ENCODE measurements around the gene CDKN2B.

The CDKN2B gene

GRCh38 chr9:21994556-21995005 lies 14.5 kb downstream of the CDKN2B start, which contains the start of gene CDKN2B-AS1:
TSS of gene CDKN2B-AS1 (plus strand) at chr9:21994791.
- Histone ChIP-seq H3K9me3 (no peaks in the 10 kb centered on the region), H3K4me3 (ENCODE audit: low read depth in 1 of 2, low read length in 1 of 2) (peak within 1 kb of the TSS; percentile 71 to 79), H3K4me1 (ENCODE audit: control insufficient read depth in 1 of 2, insufficient read depth in 1 of 2, low read depth in 1 of 2, low read length in 1 of 2) (peaks cover 22 to 30% of the 10 kb centered on the region in 2 experiments), H3K27me3 (peaks cover 95% of the 10 kb centered on the region), H3K27ac (peak within 1 kb of the TSS; percentile 70), H3K36me3 (no peaks in the 10 kb centered on the region)
- TF ChIP-seq CTCF (IDR thresholded peaks at IDR 0.05) = no peak

GRCh38 chr9:21993893-21994555 lies 15.1 kb downstream of the CDKN2B start, which contains the start of gene CDKN2A:
TSS of gene CDKN2A (minus strand) at chr9:21994392.
- H3K36me3 ChIP-seq = no peaks in the 10 kb centered on the region
- TF ChIP-seq CTCF (IDR thresholded peaks at IDR 0.05) = no peak
- H3K4me3 ChIP-seq (ENCODE audit: low read depth in 1 of 2, low read length in 1 of 2) = peak within 1 kb of the TSS; percentile 71 to 79
- H3K9me3 ChIP-seq = no peaks in the 10 kb centered on the region
- peaks cover 22 to 30% of the 10 kb centered on the region in 2 experiments for H3K4me1 ChIP-seq (ENCODE audit: control insufficient read depth in 1 of 2, insufficient read depth in 1 of 2, low read depth in 1 of 2, low read length in 1 of 2)
- H3K27ac ChIP-seq = peak within 1 kb of the TSS; percentile 70
- H3K27me3 ChIP-seq = peaks cover 95% of the 10 kb centered on the region

GRCh38 chr9:21993007-21993406 lies 16.1 kb downstream of the CDKN2B start:
- H3K9me3 ChIP-seq = no peaks in the 10 kb centered on the region
- H3K36me3 ChIP-seq = no peaks in the 10 kb centered on the region
- H3K27ac ChIP-seq = no peak overlapping the region
- no peak overlapping the region for H3K4me3 ChIP-seq (ENCODE audit: low read depth in 1 of 2, low read length in 1 of 2)
- peaks cover 22 to 30% of the 10 kb centered on the region in 2 experiments for H3K4me1 ChIP-seq (ENCODE audit: control insufficient read depth in 1 of 2, insufficient read depth in 1 of 2, low read depth in 1 of 2, low read length in 1 of 2)
- TF ChIP-seq CTCF (IDR thresholded peaks at IDR 0.05) = no peak
- peaks cover 95% of the 10 kb centered on the region for H3K27me3 ChIP-seq

GRCh38 chr9:21991072-21991959 lies 17.8 kb downstream of the CDKN2B start:
- no peak overlapping the region for H3K27ac ChIP-seq
- H3K36me3 ChIP-seq = no peaks in the 10 kb centered on the region
- peaks cover 95% of the 10 kb centered on the region for H3K27me3 ChIP-seq
- peaks cover 22 to 30% of the 10 kb centered on the region in 2 experiments for H3K4me1 ChIP-seq (ENCODE audit: control insufficient read depth in 1 of 2, insufficient read depth in 1 of 2, low read depth in 1 of 2, low read length in 1 of 2)
- TF ChIP-seq CTCF (IDR thresholded peaks at IDR 0.05) = no peak
- no peaks in the 10 kb centered on the region for H3K9me3 ChIP-seq
- H3K4me3 ChIP-seq (ENCODE audit: low read depth in 1 of 2, low read length in 1 of 2) = no peak overlapping the region

- TF ChIP-seq CTCF (IDR thresholded peaks at IDR 0.05) = no peak
- peaks cover 100% of the 10 kb centered on the region for H3K27me3 ChIP-seq
- no peak overlapping the region for H3K4me3 ChIP-seq (ENCODE audit: low read depth in 1 of 2, low read length in 1 of 2)
- peaks cover 9 to 19% of the 10 kb centered on the region in 2 experiments for H3K4me1 ChIP-seq (ENCODE audit: control insufficient read depth in 1 of 2, insufficient read depth in 1 of 2, low read depth in 1 of 2, low read length in 1 of 2)
- no peak overlapping the region for H3K27ac ChIP-seq
- H3K9me3 ChIP-seq = no peaks in the 10 kb centered on the region
- no peaks in the 10 kb centered on the region for H3K36me3 ChIP-seq
Measured at GRCh38 chr9:21989440-21990189, 19.5 kb downstream of the CDKN2B start.

Measured in neutrophil (primary cell).